GM23338 (cell line): ENCODE results near the gene PAX5.

Experiments used
- CREB1 ChIP-seq: fragments of 250-450 bp; sonication (Bioruptor Pico); IDR thresholded peaks from 2 replicates; pipeline ENCODE4 v1.5.0; 2020; ENCODE audit warnings: low read depth, mild to moderate bottlenecking, moderate library complexity
- EZH2 ChIP-seq: fragments of 200-600 bp; sonication (generic); IDR thresholded peaks from one replicate; pipeline ENCODE4 v1.8.0; 2017; ENCODE audit warnings: antibody characterized with exemption, mild to moderate bottlenecking, low read depth; ENCODE audit not compliant: unreplicated experiment
- EZH2phosphoT487 ChIP-seq: fragments of 200-600 bp; sonication (generic); IDR thresholded peaks from one replicate; pipeline ENCODE4 v1.8.1; 2018; ENCODE audit warnings: antibody characterized with exemption; ENCODE audit not compliant: unreplicated experiment
- NANOG ChIP-seq: IDR thresholded peaks from 2 replicates; pipeline ENCODE4 v1.6.1; 2016; ENCODE audit warnings: antibody characterized with exemption, borderline replicate concordance
- POLR2AphosphoS5 ChIP-seq: IDR thresholded peaks from 2 replicates; pipeline ENCODE4 v1.6.1; 2016; ENCODE audit warnings: antibody characterized with exemption, low read depth
- STAT1 ChIP-seq: IDR thresholded peaks from one replicate; pipeline ENCODE4 v1.6.1; 2016; ENCODE audit warnings: antibody characterized with exemption; ENCODE audit not compliant: unreplicated experiment
- TF ChIP-seq, protein P1 (sequence below), 2 experiments: fragments of 200-600 bp in 1 of 2; sonication (generic) in 1 of 2; conservative IDR thresholded peaks; 2 replicates each; pipeline versions ENCODE4 v1.5.1 to v1.6.1; 2016 to 2017; ENCODE audit warnings: antibody characterized with exemption in 2 of 2, low read depth in 2 of 2, mild to moderate bottlenecking in 2 of 2, moderate library complexity in 1 of 2
- TF ChIP-seq, protein P2 (sequence below): IDR thresholded peaks from one replicate; pipeline ENCODE4 v1.6.1; 2018; ENCODE audit warnings: antibody characterized with exemption; ENCODE audit not compliant: unreplicated experiment

GRCh38 chr9:36833954-36834353 lies 200.1 kb downstream of the PAX5 start:
- TF ChIP-seq, protein P1, sequence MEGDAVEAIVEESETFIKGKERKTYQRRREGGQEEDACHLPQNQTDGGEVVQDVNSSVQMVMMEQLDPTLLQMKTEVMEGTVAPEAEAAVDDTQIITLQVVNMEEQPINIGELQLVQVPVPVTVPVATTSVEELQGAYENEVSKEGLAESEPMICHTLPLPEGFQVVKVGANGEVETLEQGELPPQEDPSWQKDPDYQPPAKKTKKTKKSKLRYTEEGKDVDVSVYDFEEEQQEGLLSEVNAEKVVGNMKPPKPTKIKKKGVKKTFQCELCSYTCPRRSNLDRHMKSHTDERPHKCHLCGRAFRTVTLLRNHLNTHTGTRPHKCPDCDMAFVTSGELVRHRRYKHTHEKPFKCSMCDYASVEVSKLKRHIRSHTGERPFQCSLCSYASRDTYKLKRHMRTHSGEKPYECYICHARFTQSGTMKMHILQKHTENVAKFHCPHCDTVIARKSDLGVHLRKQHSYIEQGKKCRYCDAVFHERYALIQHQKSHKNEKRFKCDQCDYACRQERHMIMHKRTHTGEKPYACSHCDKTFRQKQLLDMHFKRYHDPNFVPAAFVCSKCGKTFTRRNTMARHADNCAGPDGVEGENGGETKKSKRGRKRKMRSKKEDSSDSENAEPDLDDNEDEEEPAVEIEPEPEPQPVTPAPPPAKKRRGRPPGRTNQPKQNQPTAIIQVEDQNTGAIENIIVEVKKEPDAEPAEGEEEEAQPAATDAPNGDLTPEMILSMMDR (conservative IDR thresholded peaks at IDR 0.05; ENCODE audit: low read depth in 2 of 2) = peak; percentile 43 to 51
- TF ChIP-seq, protein P2, sequence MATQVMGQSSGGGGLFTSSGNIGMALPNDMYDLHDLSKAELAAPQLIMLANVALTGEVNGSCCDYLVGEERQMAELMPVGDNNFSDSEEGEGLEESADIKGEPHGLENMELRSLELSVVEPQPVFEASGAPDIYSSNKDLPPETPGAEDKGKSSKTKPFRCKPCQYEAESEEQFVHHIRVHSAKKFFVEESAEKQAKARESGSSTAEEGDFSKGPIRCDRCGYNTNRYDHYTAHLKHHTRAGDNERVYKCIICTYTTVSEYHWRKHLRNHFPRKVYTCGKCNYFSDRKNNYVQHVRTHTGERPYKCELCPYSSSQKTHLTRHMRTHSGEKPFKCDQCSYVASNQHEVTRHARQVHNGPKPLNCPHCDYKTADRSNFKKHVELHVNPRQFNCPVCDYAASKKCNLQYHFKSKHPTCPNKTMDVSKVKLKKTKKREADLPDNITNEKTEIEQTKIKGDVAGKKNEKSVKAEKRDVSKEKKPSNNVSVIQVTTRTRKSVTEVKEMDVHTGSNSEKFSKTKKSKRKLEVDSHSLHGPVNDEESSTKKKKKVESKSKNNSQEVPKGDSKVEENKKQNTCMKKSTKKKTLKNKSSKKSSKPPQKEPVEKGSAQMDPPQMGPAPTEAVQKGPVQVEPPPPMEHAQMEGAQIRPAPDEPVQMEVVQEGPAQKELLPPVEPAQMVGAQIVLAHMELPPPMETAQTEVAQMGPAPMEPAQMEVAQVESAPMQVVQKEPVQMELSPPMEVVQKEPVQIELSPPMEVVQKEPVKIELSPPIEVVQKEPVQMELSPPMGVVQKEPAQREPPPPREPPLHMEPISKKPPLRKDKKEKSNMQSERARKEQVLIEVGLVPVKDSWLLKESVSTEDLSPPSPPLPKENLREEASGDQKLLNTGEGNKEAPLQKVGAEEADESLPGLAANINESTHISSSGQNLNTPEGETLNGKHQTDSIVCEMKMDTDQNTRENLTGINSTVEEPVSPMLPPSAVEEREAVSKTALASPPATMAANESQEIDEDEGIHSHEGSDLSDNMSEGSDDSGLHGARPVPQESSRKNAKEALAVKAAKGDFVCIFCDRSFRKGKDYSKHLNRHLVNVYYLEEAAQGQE = no peak
- no peak for TF ChIP-seq STAT1
- TF ChIP-seq EZH2phosphoT487 = no peak
- TF ChIP-seq EZH2 = no peak
- no peak for TF ChIP-seq CREB1 (CRISPR knock-in tag)
- no peak for TF ChIP-seq NANOG
- no peak for TF ChIP-seq POLR2AphosphoS5
